WERI-Rb-1 (cell line): ENCODE measurements around the gene PDGFC.

Experiments
- DNase-seq: peaks from one replicate; pipeline ENCODE4 v3.0.0-alpha.2; 2020
- H3K27ac ChIP-seq: fragments of 250-450 bp; sonication (Bioruptor Pico); 2 replicates; pipeline ENCODE4 v1.5.1; 2020; ENCODE audit warnings: mild to moderate bottlenecking, moderate library complexity
- H3K27me3 ChIP-seq: fragments of 250-450 bp; sonication (Bioruptor Pico); 2 replicates; pipeline ENCODE4 v1.5.1; 2021; ENCODE audit warnings: mild to moderate bottlenecking, low read depth, moderate library complexity; ENCODE audit not compliant: insufficient read depth, severe bottlenecking
- H3K36me3 ChIP-seq: fragments of 250-450 bp; sonication (Bioruptor Pico); 2 replicates; pipeline ENCODE4 v1.5.1; 2020; ENCODE audit warnings: mild to moderate bottlenecking, moderate library complexity
- H3K4me3 ChIP-seq: 2 replicates; pipeline ENCODE4 v1.5.1; 2011; ENCODE audit warnings: low read depth, mild to moderate bottlenecking, control low read depth, low read length
- H3K9me3 ChIP-seq: fragments of 250-450 bp; sonication (Bioruptor Pico); 2 replicates; pipeline ENCODE4 v1.5.1; 2021; ENCODE audit warnings: mild to moderate bottlenecking, moderate library complexity; ENCODE audit not compliant: severe bottlenecking
- CTCF ChIP-seq: IDR thresholded peaks from 2 replicates; pipeline ENCODE4 v1.5.1; 2011; ENCODE audit warnings: low read depth, mild to moderate bottlenecking, control low read depth, inconsistent platforms, low read length

PDGFC gene

DNA sequence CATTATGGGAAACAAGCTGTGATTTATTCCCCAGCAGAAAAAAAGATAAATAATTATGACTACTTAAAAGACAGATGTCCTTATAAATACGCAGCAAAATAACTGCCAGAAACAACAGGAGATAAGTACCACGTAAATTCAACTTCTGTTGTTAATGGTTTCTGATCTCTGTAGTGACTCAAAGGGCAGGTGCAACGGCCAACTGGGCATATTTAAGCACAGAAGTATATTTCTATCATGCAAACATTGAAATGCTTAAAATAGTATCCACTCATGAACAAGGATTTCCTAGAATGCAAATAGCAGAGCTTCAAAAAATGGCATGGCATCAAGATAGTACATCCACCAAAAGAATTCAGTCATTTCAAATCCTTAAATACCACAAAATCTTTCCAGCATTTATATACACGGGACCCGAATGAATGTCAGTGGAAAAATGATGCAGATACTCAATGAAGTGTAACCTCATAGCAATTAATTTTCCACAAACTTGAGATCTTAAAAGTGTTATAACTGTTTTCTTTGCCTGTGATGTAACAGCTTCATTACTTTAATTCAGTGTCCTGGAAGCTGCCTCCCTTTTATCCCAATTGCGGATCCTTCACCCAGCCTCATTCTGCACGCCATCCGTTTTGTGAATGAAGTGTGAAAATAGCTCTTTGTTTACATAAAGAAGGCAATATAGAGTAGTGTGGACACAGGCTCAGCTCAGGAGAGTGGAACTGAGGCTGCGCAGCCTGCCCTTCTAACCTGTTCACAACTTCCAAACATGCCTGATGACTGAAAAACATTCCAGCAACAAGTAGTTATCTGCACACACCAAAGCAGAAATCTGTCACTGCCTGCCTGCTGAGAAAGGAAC, 10.2 kb downstream of the PDGFC start:
- no peak overlapping the region for H3K4me3 ChIP-seq
- no peaks in the 10 kb centered on the region for H3K27me3 ChIP-seq
- H3K36me3 ChIP-seq, result no peaks in the 10 kb centered on the region
- H3K27ac ChIP-seq, result no peak overlapping the region
- no peak for TF ChIP-seq CTCF
- H3K9me3 ChIP-seq, result no peaks in the 10 kb centered on the region
- no peak for DNase-seq

DNA sequence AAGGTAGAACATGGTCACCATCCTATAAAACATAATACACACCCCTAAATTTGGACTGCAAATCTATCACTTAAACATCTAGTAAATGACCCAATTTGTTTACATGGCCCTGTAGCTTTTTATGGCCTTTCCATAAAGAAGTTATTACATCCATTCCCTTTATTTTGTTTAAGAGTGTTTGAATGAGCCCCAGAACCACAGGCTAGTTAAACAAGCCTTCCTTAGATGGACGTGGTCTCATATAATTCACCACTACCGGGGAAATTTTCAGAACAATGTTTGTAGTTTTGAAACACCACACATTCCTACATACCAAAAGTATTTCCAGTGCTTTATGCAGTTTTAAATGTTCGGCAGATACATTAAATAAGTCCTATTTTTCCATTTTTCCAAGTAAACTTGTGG, 12.3 kb downstream of the PDGFC start:
- no peaks in the 10 kb centered on the region for H3K36me3 ChIP-seq
- DNase-seq, result no peak
- no peak overlapping the region for H3K4me3 ChIP-seq
- no peak for TF ChIP-seq CTCF
- no peaks in the 10 kb centered on the region for H3K9me3 ChIP-seq
- H3K27me3 ChIP-seq, result no peaks in the 10 kb centered on the region
- H3K27ac ChIP-seq, result no peak overlapping the region

GRCh38 chr4:156958276-156959074, 13.1 kb downstream of the PDGFC start:
- H3K4me3 ChIP-seq, result no peak overlapping the region
- no peak for TF ChIP-seq CTCF
- H3K36me3 ChIP-seq, result no peaks in the 10 kb centered on the region
- H3K9me3 ChIP-seq, result no peaks in the 10 kb centered on the region
- H3K27ac ChIP-seq, result no peak overlapping the region
- no peak for DNase-seq
- no peaks in the 10 kb centered on the region for H3K27me3 ChIP-seq

GRCh38 chr4:156957556-156957955, 14.0 kb downstream of the PDGFC start:
- no peak for TF ChIP-seq CTCF
- no peaks in the 10 kb centered on the region for H3K36me3 ChIP-seq
- no peak for DNase-seq
- H3K27me3 ChIP-seq, result no peaks in the 10 kb centered on the region
- no peak overlapping the region for H3K27ac ChIP-seq
- no peak overlapping the region for H3K4me3 ChIP-seq
- H3K9me3 ChIP-seq, result no peaks in the 10 kb centered on the region

DNA sequence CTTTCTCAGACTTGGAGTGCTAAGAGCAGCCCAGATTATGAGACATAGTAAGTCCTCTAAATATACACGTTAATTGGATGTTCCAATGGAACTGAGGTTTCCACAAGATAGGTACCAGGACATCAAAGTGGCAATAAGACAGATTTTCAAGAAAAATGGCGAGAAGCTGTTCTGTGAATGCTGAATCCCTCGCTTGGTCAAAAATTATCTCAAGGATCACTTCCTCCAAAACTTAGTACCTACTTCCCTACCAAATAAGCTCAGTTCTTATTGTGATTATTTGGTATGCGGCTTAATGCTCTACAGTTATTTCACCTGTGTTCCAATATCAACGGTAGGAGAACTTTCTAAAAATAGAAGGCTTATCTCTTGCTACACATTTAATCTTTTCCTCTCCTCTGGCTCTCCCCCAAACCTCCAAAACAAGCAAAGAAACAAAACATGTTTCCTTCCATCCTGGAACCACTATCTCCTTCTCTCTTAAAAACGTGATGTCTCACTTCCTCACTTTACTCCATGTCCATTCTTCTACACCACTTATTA, 14.7 kb downstream of the PDGFC start:
- Histone ChIP-seq H3K27me3 (no peaks in the 10 kb centered on the region), H3K36me3 (no peaks in the 10 kb centered on the region), H3K4me3 (no peak overlapping the region), H3K27ac (no peak overlapping the region), H3K9me3 (no peaks in the 10 kb centered on the region)
- no peak for DNase-seq
- TF ChIP-seq CTCF, result no peak
